Neural cell (in vitro differentiated cells): ENCODE measurements around the gene CHTF18.

ENCODE experiments used
- EP300 ChIP-seq: fragments of 450-650 bp; conservative IDR thresholded peaks from 2 replicates; pipeline ENCODE4 v1.6.1; 2014; ENCODE audit warnings: antibody characterized with exemption, mild to moderate bottlenecking, moderate library complexity; ENCODE audit not compliant: poor library complexity, severe bottlenecking
- POLR2AphosphoS5 ChIP-seq: IDR thresholded peaks from 2 replicates; pipeline ENCODE4 v1.6.1; 2012
- RAD21 ChIP-seq: fragments of 450-650 bp; conservative IDR thresholded peaks from 2 replicates; pipeline ENCODE4 v1.6.1; 2014; ENCODE audit warnings: antibody characterized with exemption, mild to moderate bottlenecking, moderate library complexity
- TF ChIP-seq, protein P1 (sequence below): fragments of 450-650 bp; IDR thresholded peaks from 2 replicates; pipeline ENCODE4 v1.5.1; 2014; ENCODE audit warnings: antibody characterized with exemption, mild to moderate bottlenecking, moderate library complexity; ENCODE audit not compliant: poor library complexity, severe bottlenecking

DNA sequence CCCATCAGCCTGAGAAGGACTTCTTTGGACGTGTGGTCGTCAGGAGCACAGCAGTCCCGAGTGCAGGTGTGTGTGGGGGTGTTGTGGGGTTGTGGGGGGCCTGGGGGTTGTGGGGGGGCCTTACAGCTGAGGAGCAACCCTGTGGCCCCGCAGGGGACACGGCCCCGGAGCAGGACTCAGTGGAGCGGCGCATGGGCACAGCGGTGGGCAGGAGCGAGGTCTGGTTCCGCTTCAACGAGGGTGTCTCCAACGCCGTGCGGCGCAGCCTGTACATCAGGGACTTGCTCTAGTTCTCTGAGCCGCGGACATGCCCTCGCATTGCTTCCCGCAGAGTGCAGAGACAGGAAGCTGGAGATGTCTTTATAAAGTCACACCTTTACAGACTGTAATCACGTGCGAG, 9.3 kb downstream of the CHTF18 start:
- TF ChIP-seq, protein P1, sequence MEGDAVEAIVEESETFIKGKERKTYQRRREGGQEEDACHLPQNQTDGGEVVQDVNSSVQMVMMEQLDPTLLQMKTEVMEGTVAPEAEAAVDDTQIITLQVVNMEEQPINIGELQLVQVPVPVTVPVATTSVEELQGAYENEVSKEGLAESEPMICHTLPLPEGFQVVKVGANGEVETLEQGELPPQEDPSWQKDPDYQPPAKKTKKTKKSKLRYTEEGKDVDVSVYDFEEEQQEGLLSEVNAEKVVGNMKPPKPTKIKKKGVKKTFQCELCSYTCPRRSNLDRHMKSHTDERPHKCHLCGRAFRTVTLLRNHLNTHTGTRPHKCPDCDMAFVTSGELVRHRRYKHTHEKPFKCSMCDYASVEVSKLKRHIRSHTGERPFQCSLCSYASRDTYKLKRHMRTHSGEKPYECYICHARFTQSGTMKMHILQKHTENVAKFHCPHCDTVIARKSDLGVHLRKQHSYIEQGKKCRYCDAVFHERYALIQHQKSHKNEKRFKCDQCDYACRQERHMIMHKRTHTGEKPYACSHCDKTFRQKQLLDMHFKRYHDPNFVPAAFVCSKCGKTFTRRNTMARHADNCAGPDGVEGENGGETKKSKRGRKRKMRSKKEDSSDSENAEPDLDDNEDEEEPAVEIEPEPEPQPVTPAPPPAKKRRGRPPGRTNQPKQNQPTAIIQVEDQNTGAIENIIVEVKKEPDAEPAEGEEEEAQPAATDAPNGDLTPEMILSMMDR = no peak
- no peak for TF ChIP-seq EP300
- no peak for TF ChIP-seq RAD21
- no peak for TF ChIP-seq POLR2AphosphoS5
